OCI-LY7 (cell line): ENCODE results near the gene NAA60.

ENCODE experiments used
- EZH2phosphoT487 ChIP-seq: fragments of 200-600 bp; sonication (generic); IDR thresholded peaks from 2 replicates; pipeline ENCODE4 v1.6.1; 2018; ENCODE audit warnings: low read depth, borderline replicate concordance, mild to moderate bottlenecking, mixed run types, antibody characterized with exemption, low read length, moderate library complexity, mixed read lengths
- TF ChIP-seq, protein P1 (sequence below): fragments of 200-600 bp; sonication (generic); conservative IDR thresholded peaks from 2 replicates; pipeline ENCODE4 v1.5.1; 2014; ENCODE audit warnings: mild to moderate bottlenecking, antibody characterized with exemption, low read length, moderate library complexity, mixed read lengths

DNA sequence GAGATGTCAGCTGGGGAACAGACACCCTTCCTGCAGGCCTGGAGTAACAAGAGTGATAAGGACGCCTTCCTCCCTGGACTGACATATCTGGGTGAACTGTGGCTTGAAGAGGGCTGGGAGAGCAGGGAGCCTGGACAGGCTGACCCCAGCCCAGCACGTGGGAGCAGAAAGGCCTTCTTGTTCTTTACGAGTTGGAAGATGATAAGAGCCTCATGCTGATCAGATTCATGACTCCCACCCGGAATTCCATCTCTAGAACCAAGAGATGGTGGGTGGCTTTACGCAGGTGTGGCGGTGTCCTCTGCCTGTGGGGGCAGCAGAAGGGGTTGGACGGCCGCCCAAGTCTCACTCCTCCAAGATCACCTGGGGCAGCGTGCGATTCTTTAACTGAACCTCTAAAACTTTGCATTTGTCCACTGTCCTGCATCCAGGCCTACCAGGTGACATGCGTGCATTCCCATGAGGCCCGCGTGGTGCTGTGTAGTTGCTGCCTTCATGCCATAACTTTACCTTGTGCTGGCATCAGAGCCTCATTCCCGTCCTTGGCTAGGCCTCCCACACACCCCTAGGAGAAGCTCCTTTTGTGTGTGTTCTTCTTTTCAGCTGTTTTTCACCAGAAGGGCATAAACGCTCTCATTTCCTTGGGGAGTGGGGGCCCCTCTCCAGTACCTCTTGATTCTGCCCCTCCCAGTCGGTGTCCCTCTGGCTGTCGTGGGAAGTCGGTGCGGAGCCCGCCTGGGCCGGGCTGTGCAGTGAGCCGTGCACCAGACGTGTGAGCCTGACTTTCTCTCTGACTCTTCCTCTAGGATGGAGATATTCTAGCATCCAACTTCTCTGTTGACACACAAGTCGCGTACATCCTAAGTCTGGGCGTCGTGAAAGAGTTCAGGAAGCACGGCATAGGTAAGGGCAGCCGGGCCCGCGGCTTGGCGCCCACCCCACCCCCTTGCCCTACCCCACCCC is 38.5 kb downstream of the NAA60 start:
- TF ChIP-seq, protein P1, sequence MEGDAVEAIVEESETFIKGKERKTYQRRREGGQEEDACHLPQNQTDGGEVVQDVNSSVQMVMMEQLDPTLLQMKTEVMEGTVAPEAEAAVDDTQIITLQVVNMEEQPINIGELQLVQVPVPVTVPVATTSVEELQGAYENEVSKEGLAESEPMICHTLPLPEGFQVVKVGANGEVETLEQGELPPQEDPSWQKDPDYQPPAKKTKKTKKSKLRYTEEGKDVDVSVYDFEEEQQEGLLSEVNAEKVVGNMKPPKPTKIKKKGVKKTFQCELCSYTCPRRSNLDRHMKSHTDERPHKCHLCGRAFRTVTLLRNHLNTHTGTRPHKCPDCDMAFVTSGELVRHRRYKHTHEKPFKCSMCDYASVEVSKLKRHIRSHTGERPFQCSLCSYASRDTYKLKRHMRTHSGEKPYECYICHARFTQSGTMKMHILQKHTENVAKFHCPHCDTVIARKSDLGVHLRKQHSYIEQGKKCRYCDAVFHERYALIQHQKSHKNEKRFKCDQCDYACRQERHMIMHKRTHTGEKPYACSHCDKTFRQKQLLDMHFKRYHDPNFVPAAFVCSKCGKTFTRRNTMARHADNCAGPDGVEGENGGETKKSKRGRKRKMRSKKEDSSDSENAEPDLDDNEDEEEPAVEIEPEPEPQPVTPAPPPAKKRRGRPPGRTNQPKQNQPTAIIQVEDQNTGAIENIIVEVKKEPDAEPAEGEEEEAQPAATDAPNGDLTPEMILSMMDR: no peak
- TF ChIP-seq EZH2phosphoT487: no peak
